Measurements from ENCODE around the gene ASL.
"Not testable (repeated sequence)": the region's sequence is repeated elsewhere in the genome, so short reads cannot be mapped to it uniquely, and the experiment has no call there.

- TF ChIP-seq CTCF, POLR2A (IDR thresholded peaks at IDR 0.05): not testable (repeated sequence)
Observed at GRCh38 chr7:66124569-66124861, 48.9 kb downstream of the ASL start.

Data from prostate gland (tissue), 2 donors.